Effector CD8-positive, alpha-beta T cell (primary cell): ENCODE data around the gene CTF1.
"Not testable (repeated sequence)": the region's sequence is repeated elsewhere in the genome, so short reads cannot be mapped to it uniquely, and the experiment has no call there.

Experiments used
- DNase-seq: peaks from one replicate; lab custom pipeline; 2025; lab: John Stamatoyannopoulos, UW

The CTF1 gene

GRCh38 chr16:30931068-30931650, 34.7 kb downstream of the CTF1 start:
- no peak for DNase-seq

- no peak for DNase-seq
These were observed 38.6 kb downstream of the CTF1 start for GRCh38 chr16:30934827-30935557.

GRCh38 chr16:30937692-30938091, 41.3 kb downstream of the CTF1 start:
- no peak for DNase-seq

GRCh38 chr16:30939571-30939970, 43.2 kb downstream of the CTF1 start:
- not testable (repeated sequence) for DNase-seq

- DNase-seq = peak; percentile 36
These were observed 45.4 kb downstream of the CTF1 start for GRCh38 chr16:30941600-30942425.

GRCh38 chr16:30942426-30942806, 46.0 kb downstream of the CTF1 start:
- no peak for DNase-seq

- no peak for DNase-seq
These were observed 47.9 kb downstream of the CTF1 start for GRCh38 chr16:30944352-30944751.

- no peak for DNase-seq
These were observed 50.5 kb downstream of the CTF1 start for GRCh38 chr16:30946671-30947540.

GRCh38 chr16:30947541-30947858, 51.1 kb downstream of the CTF1 start:
- no peak for DNase-seq

GRCh38 chr16:30947859-30948666, 51.6 kb downstream of the CTF1 start:
- no peak for DNase-seq

- no peak for DNase-seq
These were observed 52.5 kb downstream of the CTF1 start, which contains the start of gene ORAI3 for GRCh38 chr16:30948667-30949649. Gene ORAI3, plus strand, starts transcription at chr16:30949068. Its CDS starts 222 bp downstream, at chr16:30949290.

GRCh38 chr16:30949650-30950515, 53.5 kb downstream of the CTF1 start:
- no peak for DNase-seq

- no peak for DNase-seq
These were observed 54.2 kb downstream of the CTF1 start for GRCh38 chr16:30950516-30951065.

- DNase-seq = no peak
These were observed 54.8 kb downstream of the CTF1 start for GRCh38 chr16:30951193-30951592.

- no peak for DNase-seq
These were observed 55.3 kb downstream of the CTF1 start for GRCh38 chr16:30951750-30952149.

- no peak for DNase-seq
These were observed 56.7 kb downstream of the CTF1 start for GRCh38 chr16:30953111-30953510.
